ENCODE results near the gene CBX3. TPM values are rescaled to one million over a fixed set of nuclear protein-coding genes. Genes with fewer than 3 reads are reported as not detected.

CBX3 gene
- total and polyA plus RNA-seq, 2 of the 8 experiments (the other 6 are each of a cell fraction or from before 2014, with no cell fraction given), result 71.3 to 258 TPM

- no peak for TF ChIP-seq ATF3 (IDR thresholded peaks at IDR 0.05; ENCODE audit: insufficient read depth, low read depth, low read length)
- TF ChIP-seq EGR1 (IDR thresholded peaks at IDR 0.05; ENCODE audit: borderline replicate concordance, low read depth, low read length), result no peak
- TF ChIP-seq MAFK (IDR thresholded peaks at IDR 0.05; ENCODE audit: low read depth, low read length), result no peak
- no peak for TF ChIP-seq PHF8 (conservative IDR thresholded peaks at IDR 0.05; ENCODE audit: low read depth, low read length)
- TF ChIP-seq SIN3A (conservative IDR thresholded peaks at IDR 0.05 in 1 of 2, IDR thresholded peaks at IDR 0.05 in 1 of 2; ENCODE audit: low read depth in 1 of 2, low read length in 2 of 2), result 0 out of 4 replicates have a peak, but pooled peaks of 1 of the 2 experiments have one; percentile 68
- no peak for TF ChIP-seq CTBP2 (IDR thresholded peaks at IDR 0.05; ENCODE audit: borderline replicate concordance, insufficient read depth, insufficient read length, low read length)
- no peak for TF ChIP-seq SP4 (IDR thresholded peaks at IDR 0.05; ENCODE audit: low read length)
- no peak for TF ChIP-seq POU5F1 (IDR thresholded peaks at IDR 0.05; ENCODE audit: low read depth, low read length)
- no peak for TF ChIP-seq RAD21 (IDR thresholded peaks at IDR 0.05 in 1 of 2, conservative IDR thresholded peaks at IDR 0.05 in 1 of 2; ENCODE audit: low read depth in 2 of 2, low read length in 2 of 2)
- no peak for TF ChIP-seq TEAD4 (IDR thresholded peaks at IDR 0.05; ENCODE audit: low read depth, low read length)
- TF ChIP-seq HDAC6 (IDR thresholded peaks at IDR 0.05; ENCODE audit: low read depth, low read length), result no peak
- TF ChIP-seq POLR2AphosphoS5 (IDR thresholded peaks at IDR 0.05; ENCODE audit: low read depth, low read length), result peak; percentile 65
- peak in 1 of 2 experiments; percentile 51; a peak in 2 of 3 replicates for TF ChIP-seq POLR2A (IDR thresholded peaks at IDR 0.05; ENCODE audit: control extremely low read depth in 1 of 2, low read depth in 2 of 2, low read length in 2 of 2)
- no peak for TF ChIP-seq YY1 (IDR thresholded peaks at IDR 0.05; ENCODE audit: low read depth, low read length)
Observed at GRCh38 chr7:26191974-26192479, 9.5 kb upstream of the CBX3 start (continued).

Data from H1 (cell line).